Epidermal melanocyte (primary cell): ENCODE data around the gene EXTL1.
A peak's percentile ranks its signal among the peaks of the same experiment; 100 is the strongest.

Source experiments
- DNase-seq: peaks from one replicate; pipeline ENCODE4 v3.0.0; 2011; ENCODE audit warnings: low spot score; ENCODE audit not compliant: insufficient read length

The EXTL1 gene

DNA sequence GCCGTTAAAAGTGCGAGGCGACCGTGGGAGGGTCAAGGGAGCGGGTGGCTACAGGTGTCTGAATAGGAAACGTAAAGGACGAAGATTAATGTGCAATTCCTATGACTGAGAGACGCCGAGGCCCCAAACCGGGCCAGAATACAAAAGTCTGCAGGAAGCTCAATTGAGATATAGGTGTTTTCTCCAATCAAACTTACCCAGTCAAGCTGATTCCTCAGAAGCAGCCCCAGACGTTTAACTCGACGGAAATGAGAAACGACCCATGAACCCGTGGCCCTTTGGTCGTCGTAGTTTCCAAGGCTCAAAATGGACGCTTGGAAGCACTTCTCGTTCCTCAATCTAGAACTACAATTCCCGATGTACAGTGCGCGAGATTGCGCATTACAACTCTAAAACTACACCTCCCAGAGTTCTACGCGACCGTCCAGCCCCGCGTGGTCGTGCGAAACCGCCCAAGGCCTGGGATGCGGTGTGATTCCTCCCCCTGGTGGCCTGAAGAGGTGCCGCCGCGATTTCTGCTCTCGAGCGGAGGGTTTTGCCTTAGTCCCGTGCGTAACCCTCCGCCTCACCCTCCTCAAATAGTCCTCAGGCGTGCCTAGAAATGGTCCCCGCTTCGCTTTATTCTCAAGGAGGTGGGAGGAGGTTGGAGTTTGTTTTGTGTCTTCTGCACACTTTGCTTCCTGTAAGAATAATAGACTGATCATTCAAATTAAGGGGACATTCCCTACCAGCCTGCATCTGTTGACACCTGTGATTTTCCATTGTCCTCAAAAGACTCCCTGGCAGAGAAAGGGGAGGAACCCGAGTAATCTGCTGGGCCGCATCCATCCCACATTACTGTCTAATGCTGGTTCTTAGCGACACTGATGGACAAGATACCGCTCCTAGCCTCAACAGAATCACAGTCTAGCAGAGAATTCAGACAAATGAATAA, 23.5 kb upstream of the EXTL1 start, which contains the start of gene PAFAH2:
PAFAH2 (minus strand) TSS at position 236 of the 934 bp plus-strand sequence. CDS start 7,247 bp downstream, outside the sequence.
- peak; percentile 96 for DNase-seq

DNA sequence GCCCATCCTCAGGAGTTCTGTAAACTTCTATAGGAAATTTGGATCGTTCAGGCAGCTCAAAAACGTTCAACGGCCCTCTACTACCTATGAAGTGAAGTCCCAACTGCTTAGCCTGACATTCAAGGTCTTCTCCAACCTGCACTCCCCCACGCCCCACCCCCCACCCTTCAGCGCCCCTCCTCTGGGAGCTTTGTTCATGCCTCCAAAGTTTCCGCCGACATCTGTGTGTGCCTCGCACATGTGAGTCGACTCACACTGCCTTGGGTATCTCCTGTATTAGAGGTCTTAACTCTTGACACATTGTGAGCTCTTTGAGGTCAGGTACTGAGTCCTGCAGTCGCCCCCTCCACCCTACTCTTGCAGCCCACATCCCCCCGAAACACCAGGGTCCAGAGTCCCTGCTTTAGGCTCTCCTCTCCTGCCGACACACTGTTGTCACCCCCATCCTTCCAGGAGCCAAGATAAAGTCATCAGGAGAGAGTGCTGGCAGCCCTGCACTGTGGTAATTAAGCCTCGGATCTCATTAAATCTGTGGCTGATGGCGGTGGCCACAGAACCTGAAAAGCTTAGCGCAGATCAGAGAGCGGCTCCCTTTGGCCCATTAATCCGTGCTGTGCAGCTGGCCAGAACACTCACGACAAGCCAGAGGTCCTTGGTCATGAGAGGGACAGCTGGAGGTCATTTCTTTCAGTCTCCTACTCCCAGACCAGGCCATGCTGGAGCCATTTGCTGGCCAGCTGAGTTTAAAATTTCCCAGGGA, 22.4 kb upstream of the EXTL1 start:
- DNase-seq: no peak

DNA sequence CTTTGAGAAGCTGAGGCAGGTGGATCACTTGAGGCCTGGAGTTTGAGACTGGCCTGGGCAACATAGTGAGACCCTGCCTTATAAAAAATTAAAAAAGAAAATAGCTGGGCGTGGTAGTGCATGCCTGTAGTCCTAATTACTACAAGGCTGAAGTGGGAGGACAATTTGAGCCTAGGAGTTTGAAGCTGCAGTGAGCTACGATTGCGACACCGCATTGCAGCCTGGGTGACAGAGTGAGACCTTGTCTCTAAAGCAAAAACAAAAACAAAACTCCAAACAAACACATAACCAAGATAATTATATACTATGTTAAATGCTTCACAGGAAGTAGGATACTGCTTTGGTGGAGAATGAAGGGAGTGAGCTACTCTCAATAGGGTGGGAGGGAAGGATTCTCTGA, 18.3 kb upstream of the EXTL1 start:
- DNase-seq: no peak

DNA sequence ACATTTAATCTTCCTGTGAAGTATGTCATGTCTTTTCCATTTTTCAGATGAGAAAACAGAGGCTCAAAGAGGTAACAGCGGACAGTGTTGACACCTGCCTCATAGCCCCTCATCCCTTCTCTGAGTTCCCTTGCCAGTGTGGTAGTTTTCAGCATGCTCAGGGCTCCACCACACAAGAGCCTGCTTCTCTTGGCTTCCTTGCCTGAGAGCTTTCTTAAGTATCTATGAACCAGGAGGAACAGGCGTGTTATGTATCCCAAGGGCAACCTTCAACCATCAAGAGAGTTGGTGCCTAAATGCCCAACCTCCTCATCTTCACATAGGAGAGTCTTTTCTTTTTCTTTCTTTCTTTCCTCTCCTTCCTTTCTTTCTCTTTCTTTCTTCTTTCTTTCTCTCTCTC, 17.8 kb upstream of the EXTL1 start:
- no peak for DNase-seq

DNA sequence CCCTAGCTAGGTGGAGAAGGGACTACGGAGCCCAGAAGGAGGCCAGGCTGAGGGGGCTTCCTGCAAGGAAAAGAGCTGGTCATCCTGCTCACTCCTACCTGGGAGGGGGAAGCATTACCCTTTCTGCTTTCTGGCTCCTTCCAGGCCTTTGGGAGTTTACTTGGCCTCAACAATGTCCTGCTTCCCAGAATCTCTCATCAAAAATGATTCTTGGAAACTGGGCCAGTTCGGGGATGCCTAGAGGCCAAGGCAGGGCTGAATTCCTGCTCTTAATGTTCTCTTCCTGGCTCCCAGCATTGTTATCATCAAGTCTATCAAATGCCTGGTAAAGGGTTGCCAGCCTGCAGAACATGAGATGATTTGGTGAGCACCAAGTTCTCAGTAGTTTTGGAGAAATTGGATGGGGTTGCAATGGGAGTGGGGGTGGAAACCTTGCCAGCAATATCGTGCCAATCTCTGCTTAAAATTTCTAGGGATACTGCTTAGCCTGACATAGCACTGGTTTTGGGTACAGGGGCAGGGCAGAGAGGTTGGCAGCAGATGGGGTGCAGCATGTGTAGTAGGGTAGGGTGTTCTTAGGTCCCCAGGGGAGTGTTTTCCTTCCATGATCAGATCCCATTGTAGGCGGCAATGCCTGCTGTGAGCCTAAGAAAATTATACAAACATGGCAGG, 16.0 kb upstream of the EXTL1 start:
- DNase-seq: no peak

DNA sequence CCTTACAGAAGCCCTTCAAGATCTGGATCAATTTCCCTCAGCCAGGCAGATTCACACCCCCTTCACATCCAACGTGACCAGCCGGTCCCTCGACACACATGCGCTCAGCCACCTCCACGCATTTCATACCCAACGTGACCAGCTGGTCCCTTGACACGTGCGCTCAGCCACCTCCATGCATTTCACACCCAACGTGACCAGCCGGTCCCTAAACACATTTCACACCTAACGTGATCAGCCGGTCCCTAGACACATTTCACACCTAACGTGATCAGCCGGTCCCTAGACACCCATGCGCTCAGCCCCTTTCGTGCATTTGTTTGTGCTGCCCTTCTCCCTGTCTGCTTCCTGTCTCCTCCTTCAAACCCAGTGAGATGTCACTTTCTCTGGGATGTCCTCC, 14.9 kb upstream of the EXTL1 start:
- no peak for DNase-seq

DNA sequence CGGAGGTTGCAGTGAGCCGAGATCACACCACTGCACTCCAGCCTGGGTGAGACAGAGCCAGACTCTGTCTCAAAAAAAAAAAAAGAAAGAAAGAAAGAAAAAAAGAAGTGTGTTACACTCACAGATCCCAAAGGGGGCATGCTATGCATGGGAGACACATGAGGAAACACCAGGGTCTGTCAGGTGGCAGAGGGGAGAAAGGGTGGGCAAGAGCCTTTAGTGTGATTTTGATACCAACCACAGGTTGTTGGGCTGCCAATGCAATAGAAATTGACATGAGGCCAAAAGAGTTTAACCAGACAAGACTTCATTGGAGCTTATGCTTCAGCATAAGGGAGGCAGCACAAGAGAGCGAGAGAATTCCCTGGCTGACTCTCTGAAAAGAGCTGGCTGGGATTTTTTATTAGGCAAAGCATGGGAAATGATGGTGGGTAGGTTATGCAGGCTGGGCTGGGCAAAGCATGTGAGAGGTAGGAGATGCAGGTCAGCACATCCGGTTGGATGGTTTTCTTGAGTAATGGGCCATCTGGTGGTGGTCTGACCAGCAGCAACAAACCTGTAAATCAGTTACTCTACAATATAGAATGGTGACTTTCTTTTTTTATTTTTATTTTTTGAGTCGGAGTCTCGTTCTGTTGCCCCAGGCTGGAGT, 11.7 kb upstream of the EXTL1 start:
- DNase-seq: no peak

DNA sequence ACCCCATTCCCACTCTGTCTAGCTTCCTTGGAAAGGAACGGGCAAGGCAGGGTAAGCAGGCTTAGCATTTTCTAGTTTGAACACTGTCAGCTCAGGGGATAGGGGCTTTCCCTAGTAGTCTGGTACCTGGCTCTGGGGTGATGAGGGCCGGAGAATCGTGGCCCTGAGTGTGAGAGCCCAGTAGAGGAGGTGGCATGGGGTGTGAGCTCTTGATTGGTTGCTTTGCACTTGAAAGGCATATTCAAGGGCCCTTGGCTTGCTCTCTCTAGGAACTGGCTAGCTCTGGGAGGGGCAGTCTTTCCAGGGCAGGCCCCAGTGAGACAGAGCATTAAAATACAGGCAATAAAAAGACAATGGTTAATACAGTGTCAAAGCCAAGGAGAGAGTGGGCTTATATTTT, 10.8 kb upstream of the EXTL1 start:
- DNase-seq: no peak

DNA sequence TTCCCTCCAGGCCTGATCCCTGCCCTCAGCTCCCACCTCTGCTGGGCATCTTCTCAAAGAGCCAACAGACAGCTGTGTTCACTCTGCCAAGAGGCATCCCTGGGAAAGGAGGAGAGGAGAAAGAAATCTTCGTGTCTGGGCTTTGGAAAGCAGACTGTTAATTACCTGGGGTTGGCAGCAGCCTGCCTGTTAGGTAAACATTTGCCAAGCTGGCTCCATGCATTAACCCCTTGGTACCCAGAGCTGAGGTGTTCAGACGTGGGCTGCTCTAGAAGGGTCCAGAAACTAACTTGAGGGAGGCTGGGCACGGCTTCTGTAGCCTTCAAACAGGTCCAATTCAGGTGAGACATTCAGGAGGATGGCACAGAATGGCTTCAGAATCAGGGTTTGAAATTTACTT, 8.7 kb upstream of the EXTL1 start:
- no peak for DNase-seq

DNA sequence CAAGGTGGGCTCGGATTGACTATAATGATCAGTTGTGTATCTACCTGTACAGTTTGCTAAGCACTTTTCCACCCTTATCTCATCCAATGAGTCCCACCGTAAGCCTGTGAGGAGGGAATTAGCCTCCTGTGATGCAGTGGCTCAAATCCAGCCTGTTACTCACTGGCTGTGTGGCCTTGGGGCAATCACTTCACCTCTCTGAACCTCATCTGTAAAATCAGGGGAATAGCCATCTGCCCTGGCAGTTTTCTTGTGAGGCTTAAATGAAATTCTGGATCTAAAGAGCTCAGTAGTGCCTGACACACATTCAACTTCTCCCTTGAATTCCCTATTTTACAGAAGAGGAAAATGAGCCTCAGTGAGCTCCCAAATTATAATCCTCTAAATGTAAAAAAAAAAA, 7.4 kb upstream of the EXTL1 start:
- DNase-seq: no peak

DNA sequence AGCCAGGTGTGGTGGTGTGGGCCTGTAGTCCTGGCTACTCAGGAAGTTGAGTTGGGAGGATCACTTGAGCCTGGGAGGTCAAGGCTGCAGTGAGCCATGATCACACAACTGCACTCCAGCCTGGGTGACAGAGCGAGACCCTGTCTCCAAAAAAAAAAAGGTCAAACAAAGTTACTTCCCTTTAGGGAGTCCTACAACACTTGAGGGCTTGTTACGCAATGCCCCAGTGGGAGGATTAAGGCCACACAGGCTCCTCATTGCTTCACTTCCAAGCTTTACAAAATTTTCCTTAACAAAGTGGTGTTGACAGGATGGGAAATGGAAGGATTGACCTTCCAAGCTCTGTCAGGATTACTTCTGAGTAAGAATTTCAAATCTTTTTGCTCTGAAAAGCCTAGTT, 6.2 kb upstream of the EXTL1 start:
- DNase-seq: no peak

DNA sequence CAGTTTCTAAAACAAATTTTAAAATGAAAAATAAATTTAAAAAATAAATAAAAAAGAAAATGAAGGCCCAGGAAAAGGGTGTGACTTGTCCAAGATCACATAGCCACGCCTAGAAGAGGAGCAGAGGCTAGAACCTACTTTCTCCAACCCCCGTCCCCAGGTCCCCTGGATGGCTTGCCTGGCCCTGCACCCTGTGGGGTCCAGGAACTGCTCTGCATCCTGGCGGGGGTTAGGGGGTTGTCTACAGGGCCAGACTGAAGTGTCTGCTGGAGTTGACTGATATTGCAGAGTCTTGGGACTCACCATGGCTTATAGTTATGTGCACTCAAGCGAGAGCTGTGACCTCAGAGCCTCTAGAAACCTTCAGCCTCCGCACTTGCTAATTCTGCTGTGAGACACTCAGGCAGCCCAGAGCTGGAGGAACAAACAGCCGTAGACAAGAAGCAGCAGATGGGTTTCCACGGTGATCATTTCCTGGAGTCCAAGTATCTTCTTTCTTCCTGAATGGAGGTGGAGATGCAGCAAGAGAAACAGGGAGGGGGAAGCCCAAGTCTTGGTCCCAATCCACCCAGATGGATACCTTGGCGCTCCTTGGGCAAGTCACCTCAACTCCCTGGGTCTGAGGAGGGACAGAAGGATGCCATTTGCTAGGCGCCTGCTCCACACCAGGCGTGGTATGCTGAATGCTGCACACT, 5.2 kb upstream of the EXTL1 start:
- DNase-seq: no peak

DNA sequence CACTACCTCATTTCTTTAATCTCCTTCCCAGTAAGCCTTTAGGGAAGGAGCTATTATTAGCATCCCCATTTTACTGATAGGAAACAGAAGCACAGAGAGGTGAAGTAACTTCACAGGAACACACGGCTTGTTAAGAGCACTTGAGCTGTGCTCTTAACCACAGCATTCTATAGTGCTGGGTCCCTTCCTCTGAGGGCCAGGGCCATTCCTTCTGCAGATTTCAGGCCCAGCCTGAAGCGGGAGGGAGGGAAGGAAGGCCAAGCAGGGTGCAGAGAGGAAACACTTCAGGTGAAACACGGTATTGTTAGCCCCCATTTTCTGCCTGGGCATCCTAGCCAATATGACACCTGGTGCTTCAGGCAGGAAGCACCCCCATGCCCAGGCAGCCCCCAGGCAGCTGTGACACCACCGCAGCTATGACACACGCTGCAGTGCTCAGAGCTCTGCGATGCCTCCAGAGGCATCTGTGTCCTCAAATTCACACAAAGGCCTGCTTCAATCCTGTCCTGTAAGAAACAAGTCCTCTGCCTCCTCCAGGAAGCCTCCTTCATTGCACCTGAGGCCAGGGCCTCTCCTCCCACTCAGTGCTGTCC, 4.5 kb upstream of the EXTL1 start:
- DNase-seq: no peak

DNA sequence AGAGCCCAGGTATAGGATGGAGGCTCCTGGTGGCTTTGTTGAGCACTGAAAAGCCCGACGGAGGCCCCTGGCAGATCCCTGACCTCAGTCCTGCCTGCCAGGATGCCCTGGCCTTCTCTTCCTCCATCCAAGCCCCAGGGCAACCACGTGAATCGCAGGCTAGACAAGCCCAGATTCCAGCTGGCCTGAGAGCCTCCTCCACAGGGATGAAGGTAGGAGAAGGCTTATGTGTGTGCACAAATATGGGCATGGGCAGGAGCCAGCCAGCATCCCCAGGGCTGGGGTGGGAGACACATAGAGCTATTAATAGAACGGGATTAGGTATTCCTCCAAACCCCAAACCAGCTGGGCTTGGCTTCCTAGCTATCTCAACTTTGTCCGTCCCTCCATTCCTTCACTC, 4.0 kb upstream of the EXTL1 start:
- no peak for DNase-seq

DNA sequence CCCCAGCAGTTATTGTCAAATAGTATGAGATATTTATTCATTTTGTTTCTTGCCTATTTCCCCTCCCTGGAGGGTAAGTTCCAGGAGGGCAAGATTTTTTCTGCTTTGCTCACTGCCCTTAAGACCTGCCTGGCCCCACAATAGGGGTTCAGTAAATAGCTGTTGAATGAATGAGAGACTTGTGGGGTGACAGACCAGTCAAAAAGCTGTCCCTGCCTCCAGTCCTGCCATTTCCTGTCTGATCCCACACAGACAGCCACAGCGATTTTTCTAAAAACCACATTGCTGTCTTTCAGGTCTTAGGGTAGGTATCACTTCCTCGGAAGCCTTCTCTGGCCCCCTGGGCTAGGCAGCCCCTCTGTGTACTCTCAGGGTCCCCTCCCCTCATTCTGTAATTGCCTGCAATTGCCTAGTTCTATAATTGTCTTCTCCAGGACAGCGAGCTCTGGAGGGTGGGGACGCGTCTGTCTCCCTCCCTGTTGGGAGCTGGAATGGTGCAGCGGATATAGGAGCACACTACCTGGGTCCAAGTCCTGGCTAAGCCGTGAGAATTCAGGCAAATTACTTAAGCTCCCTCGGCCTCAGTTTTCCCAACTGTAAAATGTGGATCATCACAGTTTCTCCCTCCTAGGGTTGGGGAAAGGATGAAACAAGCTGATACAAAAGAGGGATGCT, 1.8 kb upstream of the EXTL1 start:
- no peak for DNase-seq

DNA sequence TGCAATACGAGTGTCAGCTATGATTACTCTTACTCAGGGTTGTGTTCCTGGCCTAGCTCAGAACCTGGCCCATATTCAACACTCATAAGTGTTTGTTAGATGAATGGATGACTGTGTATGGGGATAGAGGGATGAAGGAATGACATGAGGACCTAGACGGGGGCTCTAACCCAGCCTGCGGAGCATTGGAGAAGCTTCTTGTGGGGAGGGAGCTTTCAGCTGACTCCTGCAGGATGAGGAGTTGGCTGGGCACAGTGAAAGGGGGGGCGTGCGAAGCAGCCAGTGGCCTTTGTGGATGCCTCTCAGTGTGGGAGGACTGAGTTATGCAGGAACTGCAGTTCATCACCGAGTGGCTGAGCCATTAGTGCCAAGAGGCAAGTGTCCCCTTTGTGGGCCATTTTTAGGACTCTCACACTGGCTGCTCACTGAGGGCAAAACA, 1.2 kb upstream of the EXTL1 start:
- no peak for DNase-seq

DNA sequence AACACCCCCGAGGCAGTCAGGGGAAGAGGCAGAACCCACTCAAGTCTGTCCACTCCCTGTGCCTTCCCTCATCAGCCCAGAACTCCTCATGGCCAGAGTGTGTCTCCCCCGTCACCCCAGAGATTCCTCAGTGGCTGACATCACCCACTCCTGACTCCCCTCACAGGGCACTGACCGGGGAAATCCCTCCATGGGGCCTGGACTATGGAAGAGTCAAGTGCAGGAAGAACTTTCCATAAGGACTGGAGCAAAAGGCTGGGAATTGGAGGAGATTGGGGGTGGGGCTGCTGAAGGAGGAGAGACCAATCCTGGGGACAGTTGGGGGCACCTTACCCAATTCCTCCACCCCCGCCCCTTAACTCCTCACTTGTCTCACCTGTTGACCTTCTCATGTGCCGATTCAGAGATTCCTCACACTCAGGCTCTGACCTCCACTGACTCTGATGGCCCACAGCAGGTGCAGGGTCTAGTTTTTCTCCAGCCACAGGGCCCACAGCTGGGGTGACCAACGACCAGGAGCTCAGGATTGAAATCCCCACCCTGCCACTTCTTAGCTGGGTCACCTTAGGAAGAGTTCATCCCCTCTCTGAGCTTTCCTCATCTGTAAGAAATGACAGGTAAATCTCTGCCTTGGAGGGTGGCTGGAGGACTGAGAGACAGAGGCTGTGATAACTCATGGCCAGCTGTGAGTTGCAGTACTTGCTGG, 481 bp upstream of the EXTL1 start:
- DNase-seq: no peak

DNA sequence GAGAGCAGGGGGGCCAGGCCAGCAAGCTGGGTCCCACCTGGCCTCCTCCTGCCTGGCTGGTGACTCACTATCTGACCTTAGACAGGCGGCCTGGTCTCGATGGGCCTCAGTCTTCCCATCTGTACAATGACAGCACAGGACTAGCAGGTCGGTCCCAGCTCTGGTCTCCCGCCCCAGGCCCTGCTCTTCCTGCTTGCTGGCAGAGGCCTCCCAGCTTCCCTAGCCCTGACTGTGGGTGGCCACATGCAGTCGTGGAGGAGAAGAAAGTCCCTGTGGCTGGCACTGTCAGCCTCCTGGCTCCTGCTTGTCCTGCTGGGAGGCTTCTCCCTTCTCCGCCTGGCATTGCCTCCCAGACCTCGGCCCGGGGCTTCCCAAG, 817 bp downstream of the EXTL1 start:
- DNase-seq: no peak

DNA sequence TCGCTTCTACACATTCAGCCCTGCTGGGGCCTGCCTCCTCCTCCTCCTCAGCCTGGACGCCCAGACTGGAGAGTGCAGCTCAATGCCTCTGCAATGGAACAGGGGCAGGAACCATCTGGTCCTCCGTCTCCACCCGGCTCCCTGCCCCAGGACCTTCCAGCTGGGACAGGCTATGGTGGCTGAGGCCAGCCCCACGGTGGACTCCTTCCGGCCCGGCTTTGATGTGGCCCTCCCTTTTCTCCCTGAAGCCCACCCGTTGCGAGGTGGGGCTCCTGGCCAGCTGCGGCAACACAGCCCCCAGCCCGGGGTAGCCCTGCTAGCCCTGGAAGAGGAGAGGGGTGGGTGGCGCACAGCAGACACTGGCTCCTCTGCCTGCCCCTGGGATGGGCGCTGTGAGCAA, 1.4 kb downstream of the EXTL1 start:
- no peak for DNase-seq
